WTC11 (cell line): Measurements from ENCODE around the gene ACAT2.

Source experiments
- HMGA2 ChIP-seq: fragments of 250-450 bp; sonication (Bioruptor Pico); IDR thresholded peaks from 2 replicates; pipeline ENCODE4 v1.4.0; 2021; ENCODE audit warnings: mild to moderate bottlenecking, moderate library complexity
- JUN ChIP-seq: sonication (generic); formaldehyde crosslinking; IDR thresholded peaks from 2 replicates; pipeline ENCODE4 v1.8.0; 2023; ENCODE audit warnings: mild to moderate bottlenecking, missing genetic modification reagents
- SP1 ChIP-seq: sonication (generic); formaldehyde crosslinking; conservative IDR thresholded peaks from 2 replicates; pipeline ENCODE4 v1.8.1; 2022; ENCODE audit warnings: missing genetic modification reagents
- TF ChIP-seq, protein P1 (sequence below): fragments of 200-600 bp; IDR thresholded peaks from 2 replicates; pipeline ENCODE4 v1.8.0; 2022; ENCODE audit warnings: antibody characterized with exemption

DNA sequence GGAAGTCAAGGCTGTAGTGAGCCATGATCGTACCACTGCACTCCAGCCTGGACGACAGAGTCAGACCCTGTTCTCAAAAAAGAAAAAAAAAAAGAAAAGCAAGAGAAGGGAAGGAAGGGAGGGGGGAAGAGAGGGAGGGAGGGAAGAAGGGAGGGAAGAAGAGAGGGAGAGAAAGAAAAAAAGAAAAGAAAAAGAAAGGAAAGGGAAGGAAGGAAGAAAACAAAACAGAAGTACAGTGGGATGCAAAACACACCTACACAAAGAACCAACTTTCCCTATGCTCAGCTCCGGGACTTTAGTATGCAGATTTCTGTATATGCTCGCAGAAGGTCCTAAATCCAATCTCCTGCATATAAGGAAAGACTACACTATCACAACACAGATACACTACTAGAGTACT, 37.1 kb upstream of the ACAT2 start:
- no peak for TF ChIP-seq JUN (CRISPR knock-in tag)
- TF ChIP-seq, protein P1, sequence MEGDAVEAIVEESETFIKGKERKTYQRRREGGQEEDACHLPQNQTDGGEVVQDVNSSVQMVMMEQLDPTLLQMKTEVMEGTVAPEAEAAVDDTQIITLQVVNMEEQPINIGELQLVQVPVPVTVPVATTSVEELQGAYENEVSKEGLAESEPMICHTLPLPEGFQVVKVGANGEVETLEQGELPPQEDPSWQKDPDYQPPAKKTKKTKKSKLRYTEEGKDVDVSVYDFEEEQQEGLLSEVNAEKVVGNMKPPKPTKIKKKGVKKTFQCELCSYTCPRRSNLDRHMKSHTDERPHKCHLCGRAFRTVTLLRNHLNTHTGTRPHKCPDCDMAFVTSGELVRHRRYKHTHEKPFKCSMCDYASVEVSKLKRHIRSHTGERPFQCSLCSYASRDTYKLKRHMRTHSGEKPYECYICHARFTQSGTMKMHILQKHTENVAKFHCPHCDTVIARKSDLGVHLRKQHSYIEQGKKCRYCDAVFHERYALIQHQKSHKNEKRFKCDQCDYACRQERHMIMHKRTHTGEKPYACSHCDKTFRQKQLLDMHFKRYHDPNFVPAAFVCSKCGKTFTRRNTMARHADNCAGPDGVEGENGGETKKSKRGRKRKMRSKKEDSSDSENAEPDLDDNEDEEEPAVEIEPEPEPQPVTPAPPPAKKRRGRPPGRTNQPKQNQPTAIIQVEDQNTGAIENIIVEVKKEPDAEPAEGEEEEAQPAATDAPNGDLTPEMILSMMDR: no peak
- TF ChIP-seq HMGA2 (CRISPR knock-in tag): no peak
- TF ChIP-seq SP1 (CRISPR knock-in tag): no peak
